BE2C (cell line): ENCODE measurements around the gene C11orf52.

ENCODE experiments used
- DNase-seq: peaks from one replicate; pipeline ENCODE4 v3.0.0-alpha.2; 2020
- H3K27me3 ChIP-seq: fragments of 250-450 bp; sonication (Bioruptor Pico); 2 replicates; pipeline ENCODE4 v1.5.1; 2020; ENCODE audit warnings: mild to moderate bottlenecking
- H3K36me3 ChIP-seq: fragments of 250-450 bp; sonication (Bioruptor Pico); 2 replicates; pipeline ENCODE4 v1.5.1; 2020; ENCODE audit warnings: mild to moderate bottlenecking
- H3K4me1 ChIP-seq: fragments of 250-450 bp; sonication (Bioruptor Pico); 2 replicates; pipeline ENCODE4 v1.5.1; 2020
- H3K4me3 ChIP-seq: 2 replicates; pipeline ENCODE4 v1.5.1; 2011; ENCODE audit warnings: low read depth, low read length
- H3K9me3 ChIP-seq: fragments of 250-450 bp; sonication (Bioruptor Pico); 2 replicates; pipeline ENCODE4 v1.5.1; 2020
- TF ChIP-seq, protein P1 (sequence below): IDR thresholded peaks from 2 replicates; pipeline ENCODE4 v1.5.1; 2012; ENCODE audit warnings: mild to moderate bottlenecking, low read depth, low read length

Gene C11orf52

DNA sequence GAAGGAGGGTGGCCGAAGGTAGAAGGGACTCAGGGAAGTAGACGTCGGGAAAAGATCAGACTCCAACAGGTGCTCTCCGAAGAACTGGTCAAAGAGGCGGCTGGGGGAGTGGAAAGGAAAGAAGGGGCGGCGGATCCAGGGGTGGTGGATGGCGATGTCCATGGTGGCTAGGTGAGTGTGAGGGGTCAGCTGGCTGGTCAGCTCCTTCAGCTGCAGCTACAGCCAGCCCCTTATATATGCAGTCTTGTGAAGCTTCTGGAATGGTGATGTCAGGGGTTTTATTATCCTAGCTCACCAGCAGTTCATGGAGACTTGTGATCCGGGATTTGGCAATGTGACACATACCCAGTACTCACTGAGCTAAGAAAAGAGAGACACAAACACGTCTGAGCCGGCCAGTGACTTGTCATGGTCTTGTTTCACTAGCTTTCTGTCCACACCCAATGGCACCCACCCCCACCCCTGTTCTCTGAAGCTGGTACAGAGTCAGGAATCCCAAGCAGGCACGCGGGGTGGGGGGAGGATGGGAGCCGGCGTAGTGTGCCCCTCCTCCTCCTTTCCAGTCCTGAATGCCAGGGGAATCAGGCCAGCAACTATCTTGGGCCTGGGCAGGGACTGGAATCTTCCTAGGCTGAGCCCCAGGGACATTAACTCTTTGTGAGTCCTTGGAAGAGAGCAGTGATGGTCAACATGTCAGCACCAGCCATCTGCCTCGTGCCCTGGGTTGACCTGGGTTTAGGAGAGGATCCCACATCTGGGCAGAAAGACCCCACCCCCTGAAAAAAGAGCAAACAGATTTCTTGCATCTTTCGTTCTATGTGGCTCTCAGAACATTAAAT, 6.9 kb upstream of the C11orf52 start, which contains the start of gene CRYAB:
CRYAB (minus strand) TSS at position 208 of the 839 bp plus-strand sequence; CDS start at position 162, 46 bp downstream.
- Histone ChIP-seq H3K9me3 (no peaks in the 10 kb centered on the region), H3K36me3 (no peaks in the 10 kb centered on the region), H3K27me3 (no peaks in the 10 kb centered on the region; the same call in 1 of the 2 replicates), H3K4me1 (no peaks in the 10 kb centered on the region), H3K4me3 (no peak within 1 kb of the TSS)
- no peak for DNase-seq
- TF ChIP-seq, protein P1, sequence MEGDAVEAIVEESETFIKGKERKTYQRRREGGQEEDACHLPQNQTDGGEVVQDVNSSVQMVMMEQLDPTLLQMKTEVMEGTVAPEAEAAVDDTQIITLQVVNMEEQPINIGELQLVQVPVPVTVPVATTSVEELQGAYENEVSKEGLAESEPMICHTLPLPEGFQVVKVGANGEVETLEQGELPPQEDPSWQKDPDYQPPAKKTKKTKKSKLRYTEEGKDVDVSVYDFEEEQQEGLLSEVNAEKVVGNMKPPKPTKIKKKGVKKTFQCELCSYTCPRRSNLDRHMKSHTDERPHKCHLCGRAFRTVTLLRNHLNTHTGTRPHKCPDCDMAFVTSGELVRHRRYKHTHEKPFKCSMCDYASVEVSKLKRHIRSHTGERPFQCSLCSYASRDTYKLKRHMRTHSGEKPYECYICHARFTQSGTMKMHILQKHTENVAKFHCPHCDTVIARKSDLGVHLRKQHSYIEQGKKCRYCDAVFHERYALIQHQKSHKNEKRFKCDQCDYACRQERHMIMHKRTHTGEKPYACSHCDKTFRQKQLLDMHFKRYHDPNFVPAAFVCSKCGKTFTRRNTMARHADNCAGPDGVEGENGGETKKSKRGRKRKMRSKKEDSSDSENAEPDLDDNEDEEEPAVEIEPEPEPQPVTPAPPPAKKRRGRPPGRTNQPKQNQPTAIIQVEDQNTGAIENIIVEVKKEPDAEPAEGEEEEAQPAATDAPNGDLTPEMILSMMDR = no peak

DNA sequence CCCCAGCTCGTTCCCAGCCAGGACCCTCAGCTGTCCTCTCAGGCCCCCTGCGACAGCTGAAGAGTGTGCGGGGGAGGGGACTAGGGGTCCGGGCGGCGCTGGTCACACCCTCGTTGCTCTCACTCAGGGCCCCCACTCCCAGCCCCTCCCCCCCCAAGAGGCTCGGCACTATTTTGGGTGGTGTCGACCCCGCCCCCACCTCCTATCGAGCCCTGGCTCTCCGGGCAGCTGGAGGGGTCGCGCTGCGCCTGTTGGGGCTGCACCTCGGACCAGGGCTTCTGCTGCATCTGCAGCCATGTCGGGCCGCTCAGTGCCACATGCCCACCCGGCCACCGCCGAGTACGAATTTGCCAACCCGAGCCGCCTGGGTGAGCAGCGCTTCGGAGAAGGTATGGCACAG, 6.2 kb upstream of the C11orf52 start, which contains the start of gene HSPB2:
HSPB2 (plus strand) TSS at position 200 of the 400 bp plus-strand sequence; CDS start at position 296, 96 bp downstream.
- Histone ChIP-seq H3K9me3 (no peaks in the 10 kb centered on the region), H3K4me3 (no peak within 1 kb of the TSS), H3K4me1 (no peaks in the 10 kb centered on the region), H3K36me3 (no peaks in the 10 kb centered on the region), H3K27me3 (no peaks in the 10 kb centered on the region; the same call in 1 of the 2 replicates)
- no peak for DNase-seq
- TF ChIP-seq, protein P1 = no peak

DNA sequence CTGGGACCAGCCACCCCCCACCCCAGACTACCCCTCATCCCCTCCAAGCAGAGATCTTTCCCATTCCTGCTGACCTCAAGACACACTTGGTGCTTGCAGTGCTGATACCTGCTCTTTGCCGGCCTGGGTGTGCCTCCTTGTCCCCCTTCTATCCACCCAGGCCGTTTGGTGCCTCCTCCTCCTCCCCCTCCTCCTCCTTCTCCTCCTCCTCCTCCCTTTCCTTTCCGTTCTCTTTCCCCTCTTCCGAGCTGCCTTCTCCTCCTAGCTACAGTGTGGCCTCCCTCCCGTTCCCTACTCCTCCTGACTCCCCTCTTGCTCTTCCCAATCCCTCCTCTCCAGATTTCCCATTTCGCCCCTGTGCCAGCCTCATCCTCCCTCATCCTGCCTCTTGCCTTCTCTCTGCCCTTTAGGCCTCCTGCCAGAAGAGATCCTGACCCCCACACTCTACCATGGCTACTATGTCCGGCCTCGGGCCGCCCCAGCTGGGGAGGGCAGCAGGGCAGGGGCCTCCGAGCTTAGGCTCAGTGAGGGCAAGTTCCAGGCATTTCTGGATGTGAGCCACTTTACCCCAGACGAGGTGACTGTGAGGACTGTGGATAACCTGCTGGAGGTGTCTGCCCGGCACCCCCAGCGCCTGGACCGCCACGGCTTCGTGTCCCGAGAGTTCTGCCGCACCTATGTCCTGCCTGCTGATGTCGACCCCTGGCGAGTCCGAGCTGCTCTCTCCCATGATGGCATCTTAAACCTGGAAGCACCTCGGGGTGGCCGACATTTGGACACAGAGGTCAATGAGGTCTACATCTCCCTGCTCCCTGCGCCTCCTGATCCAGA, 5.5 kb upstream of the C11orf52 start:
- no peak for DNase-seq
- Histone ChIP-seq H3K9me3 (no peaks in the 10 kb centered on the region), H3K4me3 (no peak overlapping the region), H3K27me3 (no peaks in the 10 kb centered on the region; the same call in 1 of the 2 replicates), H3K4me1 (no peaks in the 10 kb centered on the region), H3K36me3 (no peaks in the 10 kb centered on the region)
- TF ChIP-seq, protein P1 = no peak

DNA sequence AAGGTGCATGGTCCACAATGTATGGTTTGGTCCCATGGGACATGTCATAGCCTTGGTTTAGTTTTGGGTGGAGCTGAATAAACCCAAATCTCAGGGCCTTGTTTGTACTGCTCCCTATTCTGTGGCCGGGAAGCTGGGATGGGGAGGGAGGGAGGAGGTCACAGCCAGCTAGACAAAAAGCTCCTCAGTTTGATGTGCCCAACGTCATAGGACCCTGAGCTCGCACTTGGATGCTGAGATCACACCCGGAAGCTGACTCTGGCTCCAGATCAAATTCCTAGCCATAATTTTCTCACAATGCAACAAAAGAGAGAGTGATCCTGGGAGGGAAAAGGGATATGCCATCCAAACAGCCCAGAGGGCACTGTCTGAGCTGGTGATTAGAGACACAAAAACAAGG, 4.7 kb upstream of the C11orf52 start:
- TF ChIP-seq, protein P1 = no peak
- no peaks in the 10 kb centered on the region for H3K4me1 ChIP-seq
- no peaks in the 10 kb centered on the region for H3K9me3 ChIP-seq
- H3K4me3 ChIP-seq = no peak overlapping the region
- no peaks in the 10 kb centered on the region for H3K36me3 ChIP-seq
- no peak for DNase-seq
- H3K27me3 ChIP-seq = no peaks in the 10 kb centered on the region; the same call in 1 of the 2 replicates

DNA sequence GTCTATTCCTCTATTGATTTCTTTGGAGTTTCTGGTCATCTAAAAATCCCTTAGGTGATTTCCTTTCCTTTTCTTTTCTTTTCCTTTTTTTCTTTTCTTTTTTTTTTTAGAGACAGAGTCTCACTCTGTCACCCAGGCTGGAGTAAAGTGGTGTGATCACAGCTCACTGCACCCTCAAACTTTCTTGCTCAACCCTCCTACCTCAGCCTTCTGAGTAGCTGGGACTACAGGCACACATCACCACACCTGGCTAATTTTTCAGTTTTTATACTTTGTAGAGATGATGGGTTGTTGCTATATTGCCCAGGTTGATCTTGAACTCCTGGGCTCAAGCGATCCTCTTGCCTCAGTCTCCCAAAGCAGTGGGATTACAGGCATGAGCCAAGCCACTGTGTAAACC, 1.9 kb upstream of the C11orf52 start:
- TF ChIP-seq, protein P1 = no peak
- DNase-seq = no peak
- H3K27me3 ChIP-seq = no peaks in the 10 kb centered on the region
- H3K36me3 ChIP-seq = no peaks in the 10 kb centered on the region
- H3K4me3 ChIP-seq = no peak overlapping the region
- H3K4me1 ChIP-seq = no peaks in the 10 kb centered on the region
- H3K9me3 ChIP-seq = no peaks in the 10 kb centered on the region
